WI38 (cell line): Measurements from ENCODE around the gene SOWAHA.
A peak's percentile ranks its signal among the peaks of the same experiment; 100 is the strongest.

Experiments
- H3K4me3 ChIP-seq: 2 replicates; pipeline ENCODE4 v1.5.1; 2011; ENCODE audit warnings: low read depth, mild to moderate bottlenecking, control low read depth, low read length
- TF ChIP-seq, protein P1 (sequence below): IDR thresholded peaks from 2 replicates; pipeline ENCODE4 v1.5.1; 2012; ENCODE audit warnings: low read depth, mild to moderate bottlenecking, control low read depth, low read length

Gene SOWAHA

DNA sequence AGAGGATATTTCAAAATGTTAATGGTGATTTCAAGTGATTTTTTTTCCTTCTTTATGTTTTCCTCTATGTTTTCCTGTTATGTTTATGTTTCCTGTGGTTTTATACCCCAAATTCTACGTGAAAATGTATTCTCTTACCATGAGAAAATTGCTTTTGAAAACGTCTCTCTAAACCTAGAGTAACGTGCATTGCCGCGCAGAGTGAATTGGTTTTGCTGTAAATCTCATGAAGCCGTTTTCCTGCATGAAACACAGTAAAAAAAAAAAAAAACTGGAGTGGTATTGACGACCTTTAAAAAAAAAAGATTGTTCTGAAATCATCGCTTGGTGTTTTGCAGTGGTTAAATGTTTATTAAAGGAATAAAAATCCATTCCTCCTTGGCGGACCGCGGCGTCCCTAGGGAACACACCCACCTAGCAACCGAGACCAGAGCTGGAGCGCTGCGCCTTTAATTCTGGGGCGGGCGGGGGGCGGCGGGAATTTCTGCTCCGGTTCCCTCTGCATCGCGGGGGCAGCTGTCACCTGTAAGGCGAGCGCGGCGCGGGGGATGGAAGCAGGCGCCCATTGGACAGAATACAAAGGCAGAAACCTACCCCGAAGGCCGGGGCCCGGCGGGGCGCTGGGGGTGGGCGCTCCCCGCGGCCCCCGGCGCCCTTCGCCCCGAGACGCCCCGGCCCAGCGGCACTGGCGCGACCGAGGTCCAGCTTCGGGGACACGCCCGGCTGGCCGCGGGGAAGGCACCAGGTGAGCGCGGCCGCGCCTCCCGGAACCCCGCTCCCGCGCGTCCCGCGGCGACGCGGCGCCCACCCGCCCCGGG is at the start of gene SOWAHA:
TSS of gene SOWAHA (plus strand) at position 522 of the 818 bp plus-strand sequence. CDS start 320 bp downstream, outside the sequence.
- peak within 1 kb of the TSS; percentile 43 for H3K4me3 ChIP-seq
- TF ChIP-seq, protein P1, sequence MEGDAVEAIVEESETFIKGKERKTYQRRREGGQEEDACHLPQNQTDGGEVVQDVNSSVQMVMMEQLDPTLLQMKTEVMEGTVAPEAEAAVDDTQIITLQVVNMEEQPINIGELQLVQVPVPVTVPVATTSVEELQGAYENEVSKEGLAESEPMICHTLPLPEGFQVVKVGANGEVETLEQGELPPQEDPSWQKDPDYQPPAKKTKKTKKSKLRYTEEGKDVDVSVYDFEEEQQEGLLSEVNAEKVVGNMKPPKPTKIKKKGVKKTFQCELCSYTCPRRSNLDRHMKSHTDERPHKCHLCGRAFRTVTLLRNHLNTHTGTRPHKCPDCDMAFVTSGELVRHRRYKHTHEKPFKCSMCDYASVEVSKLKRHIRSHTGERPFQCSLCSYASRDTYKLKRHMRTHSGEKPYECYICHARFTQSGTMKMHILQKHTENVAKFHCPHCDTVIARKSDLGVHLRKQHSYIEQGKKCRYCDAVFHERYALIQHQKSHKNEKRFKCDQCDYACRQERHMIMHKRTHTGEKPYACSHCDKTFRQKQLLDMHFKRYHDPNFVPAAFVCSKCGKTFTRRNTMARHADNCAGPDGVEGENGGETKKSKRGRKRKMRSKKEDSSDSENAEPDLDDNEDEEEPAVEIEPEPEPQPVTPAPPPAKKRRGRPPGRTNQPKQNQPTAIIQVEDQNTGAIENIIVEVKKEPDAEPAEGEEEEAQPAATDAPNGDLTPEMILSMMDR, result no peak

GRCh38 chr5:132764051-132764450 is 49.1 kb upstream of the SOWAHA start:
- H3K4me3 ChIP-seq, result no peak overlapping the region
- TF ChIP-seq, protein P1, result no peak

DNA sequence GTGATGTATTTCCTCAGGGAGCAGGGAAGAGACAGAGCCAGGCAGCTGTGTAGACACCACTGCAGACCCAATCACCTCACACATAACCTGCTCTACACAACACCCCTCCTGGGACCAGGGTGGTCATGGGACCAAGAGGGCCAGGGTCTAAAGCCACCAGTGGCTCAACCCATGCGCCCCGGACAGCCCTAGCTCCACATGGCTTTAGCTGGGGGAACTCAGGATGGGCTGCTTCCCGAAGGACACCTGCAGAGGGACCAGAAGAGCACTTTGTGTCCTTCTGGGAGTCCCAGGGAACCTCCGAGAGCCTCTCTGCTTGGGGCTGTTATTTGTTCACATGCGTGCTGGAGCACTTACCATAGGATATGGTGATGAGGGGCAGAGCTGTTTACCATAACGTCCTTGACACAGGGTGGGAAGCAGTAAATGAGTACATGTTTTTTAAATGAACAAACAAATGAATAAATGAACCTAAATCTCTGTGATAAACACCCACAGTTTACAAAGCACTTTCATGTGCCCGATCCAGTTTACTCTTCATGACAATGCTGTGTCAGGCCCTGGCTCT is 48.3 kb upstream of the SOWAHA start:
- H3K4me3 ChIP-seq, result no peak overlapping the region
- TF ChIP-seq, protein P1, result no peak

- no peak overlapping the region for H3K4me3 ChIP-seq
- TF ChIP-seq, protein P1, result no peak
Observed at GRCh38 chr5:132765311-132766019, 47.6 kb upstream of the SOWAHA start.

DNA sequence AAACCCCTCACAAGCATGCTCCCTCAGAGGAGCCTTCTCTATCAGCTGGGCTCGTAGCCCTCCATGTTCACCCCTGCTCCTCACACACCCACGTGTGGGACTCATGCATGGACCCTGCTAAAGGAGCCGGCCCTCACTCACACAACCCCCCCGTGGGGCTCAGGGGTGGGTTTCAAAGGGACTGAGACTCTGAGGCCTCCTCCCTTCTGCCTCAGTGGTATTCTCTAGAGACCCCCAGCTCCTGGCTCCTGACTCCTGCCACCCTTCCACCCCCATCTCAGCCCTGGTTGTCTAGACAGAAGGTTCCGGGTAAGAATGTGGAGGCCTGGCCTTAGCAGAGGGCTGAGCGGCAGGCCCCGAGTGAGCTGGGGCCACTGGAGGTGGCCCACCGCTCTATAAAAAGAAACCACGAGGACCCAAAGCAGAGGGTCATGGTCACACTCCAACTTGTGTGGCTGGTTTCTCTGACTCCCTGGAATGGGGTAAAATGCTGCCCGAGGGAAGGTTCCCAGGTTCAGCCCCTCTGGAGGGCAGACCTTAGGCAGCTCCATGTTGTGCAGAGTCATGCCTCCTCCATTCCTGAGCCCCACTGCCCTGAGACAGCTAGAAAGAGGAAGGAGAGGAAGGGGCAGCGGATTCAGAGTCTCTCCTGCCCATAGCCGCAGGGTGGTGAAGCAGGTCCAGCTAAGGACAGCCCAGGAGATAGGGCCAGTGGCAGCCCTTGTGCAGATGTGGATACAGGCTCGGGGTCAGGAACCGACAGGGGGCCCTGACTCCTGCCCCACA is 46.9 kb upstream of the SOWAHA start:
- TF ChIP-seq, protein P1, result no peak

GRCh38 chr5:132766806-132767055 is 46.4 kb upstream of the SOWAHA start:
- TF ChIP-seq, protein P1, result no peak
- no peak overlapping the region for H3K4me3 ChIP-seq

More for the DNA sequence above, 46.9 kb upstream of the SOWAHA start:
- H3K4me3 ChIP-seq, result no peak overlapping the region
